Subcutaneous abdominal adipose tissue (tissue), 5 donors: ENCODE results near the gene RFX2.

ENCODE experiments used
- H3K27ac ChIP-seq: one replicate; pipeline ENCODE4 v1.7.0; 2013; ENCODE audit warnings: low read depth, mild to moderate bottlenecking, inconsistent platforms, low read length, moderate library complexity
- H3K27me3 ChIP-seq, 5 donors: one replicate each; pipeline ENCODE4 v1.7.0; 2013; ENCODE audit warnings: low read length in 5 of 5, inconsistent platforms in 1 of 5; ENCODE audit not compliant: control insufficient read depth in 5 of 5, insufficient read depth in 4 of 5
- H3K36me3 ChIP-seq, 5 donors: one replicate each; pipeline ENCODE4 v1.7.0; 2013; ENCODE audit warnings: low read length in 5 of 5; ENCODE audit not compliant: control insufficient read depth in 5 of 5, insufficient read depth in 5 of 5
- H3K4me1 ChIP-seq, 5 donors: one replicate each; pipeline ENCODE4 v1.7.0; 2013; ENCODE audit warnings: low read length in 5 of 5, mild to moderate bottlenecking in 3 of 5, moderate library complexity in 1 of 5; ENCODE audit not compliant: control insufficient read depth in 5 of 5, insufficient read depth in 5 of 5
- H3K4me3 ChIP-seq, 5 donors: one replicate each; pipeline ENCODE4 v1.7.0; 2013; ENCODE audit warnings: low read length in 5 of 5, low read depth in 1 of 5
- H3K9ac ChIP-seq, 5 donors: one replicate each; pipeline ENCODE4 v1.7.0; 2013; ENCODE audit warnings: low read length in 5 of 5, mild to moderate bottlenecking in 4 of 5, moderate library complexity in 3 of 5
- H3K9me3 ChIP-seq, 5 donors: one replicate each; pipeline ENCODE4 v1.7.0; 2013; ENCODE audit warnings: low read length in 5 of 5; ENCODE audit not compliant: control insufficient read depth in 5 of 5
- donor health status: healthy.
- donor health status: healthy.
- donor health status: healthy.
- donor health status: healthy.
- donor health status: healthy.

RFX2 gene

GRCh38 chr19:6042776-6043726 lies 67.2 kb downstream of the RFX2 start:
- no peak overlapping the region for H3K9ac ChIP-seq
- peaks cover 0 to 9% (median 4%) of the 10 kb centered on the region in 5 donors for H3K4me1 ChIP-seq
- H3K27me3 ChIP-seq = no peaks in the 10 kb centered on the region
- peaks cover 0 to 57% (median 41%) of the 10 kb centered on the region in 5 donors for H3K36me3 ChIP-seq
- H3K4me3 ChIP-seq = no peak overlapping the region
- H3K9me3 ChIP-seq = no peaks in the 10 kb centered on the region
- no peak overlapping the region for H3K27ac ChIP-seq

DNA sequence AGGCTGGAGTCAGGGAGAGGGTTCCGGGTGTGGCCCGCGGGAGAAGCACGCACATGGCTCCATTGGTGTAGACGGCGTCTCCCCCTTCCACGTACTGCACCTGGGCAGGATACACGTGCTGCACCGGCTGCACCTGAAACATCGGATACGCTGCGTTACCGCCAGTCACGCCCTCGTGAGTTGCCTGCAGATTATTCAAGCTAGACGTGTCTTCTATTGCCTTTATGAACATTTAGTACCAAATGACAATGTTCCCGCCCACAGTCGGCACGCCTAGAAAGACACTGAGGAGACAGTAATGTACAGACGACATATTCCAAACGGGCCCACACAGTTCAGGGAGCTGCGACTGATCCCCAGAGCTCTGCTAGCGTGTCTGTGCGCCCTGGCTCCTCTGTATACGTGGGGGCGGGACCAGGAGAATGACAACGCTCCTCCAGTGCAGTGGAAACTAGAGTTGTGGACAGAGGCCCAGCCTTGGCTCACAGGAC lies 68.3 kb downstream of the RFX2 start:
- peaks cover 3 to 62% (median 41%) of the 10 kb centered on the region in 5 donors for H3K36me3 ChIP-seq
- no peaks in the 10 kb centered on the region for H3K9me3 ChIP-seq
- no peak overlapping the region for H3K9ac ChIP-seq
- H3K27me3 ChIP-seq = no peaks in the 10 kb centered on the region
- peaks cover 0 to 4% (median 0%) of the 10 kb centered on the region in 5 donors for H3K4me1 ChIP-seq
- no peak overlapping the region for H3K4me3 ChIP-seq
- no peak overlapping the region for H3K27ac ChIP-seq

DNA sequence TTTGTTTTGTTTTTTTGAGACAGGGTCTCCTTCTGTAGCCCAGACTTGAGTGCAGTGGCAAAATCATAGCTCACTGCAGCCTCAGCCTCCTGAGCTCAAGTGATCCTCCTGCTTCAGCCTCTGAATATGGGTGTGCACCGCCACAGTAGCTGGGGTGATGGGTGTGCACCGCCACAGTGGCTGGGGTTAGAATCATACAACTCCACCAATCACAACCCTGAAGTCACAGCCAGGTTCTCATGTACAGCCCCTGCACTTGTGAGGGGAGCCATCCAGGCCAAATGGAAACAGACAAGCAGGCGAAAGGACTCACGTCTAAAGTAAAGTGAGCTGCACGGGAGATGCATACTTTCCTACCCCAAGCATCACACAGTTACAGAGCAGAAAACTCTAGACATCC lies 69.2 kb downstream of the RFX2 start:
- Histone ChIP-seq H3K27ac (no peak overlapping the region), H3K27me3 (no peaks in the 10 kb centered on the region), H3K4me3 (no peak overlapping the region), H3K36me3 (peaks cover 3 to 62% (median 41%) of the 10 kb centered on the region in 5 donors), H3K9me3 (no peaks in the 10 kb centered on the region), H3K9ac (no peak overlapping the region), H3K4me1 (peaks cover 0 to 4% (median 0%) of the 10 kb centered on the region in 5 donors)

GRCh38 chr19:6039566-6040225 lies 70.6 kb downstream of the RFX2 start:
- H3K27ac ChIP-seq = no peak overlapping the region
- no peak overlapping the region for H3K4me3 ChIP-seq
- peaks cover 3 to 62% (median 38%) of the 10 kb centered on the region in 5 donors for H3K36me3 ChIP-seq
- H3K27me3 ChIP-seq = no peaks in the 10 kb centered on the region
- H3K9me3 ChIP-seq = no peaks in the 10 kb centered on the region
- no peak overlapping the region for H3K9ac ChIP-seq
- H3K4me1 ChIP-seq = peaks cover 0 to 11% (median 0%) of the 10 kb centered on the region in 5 donors

DNA sequence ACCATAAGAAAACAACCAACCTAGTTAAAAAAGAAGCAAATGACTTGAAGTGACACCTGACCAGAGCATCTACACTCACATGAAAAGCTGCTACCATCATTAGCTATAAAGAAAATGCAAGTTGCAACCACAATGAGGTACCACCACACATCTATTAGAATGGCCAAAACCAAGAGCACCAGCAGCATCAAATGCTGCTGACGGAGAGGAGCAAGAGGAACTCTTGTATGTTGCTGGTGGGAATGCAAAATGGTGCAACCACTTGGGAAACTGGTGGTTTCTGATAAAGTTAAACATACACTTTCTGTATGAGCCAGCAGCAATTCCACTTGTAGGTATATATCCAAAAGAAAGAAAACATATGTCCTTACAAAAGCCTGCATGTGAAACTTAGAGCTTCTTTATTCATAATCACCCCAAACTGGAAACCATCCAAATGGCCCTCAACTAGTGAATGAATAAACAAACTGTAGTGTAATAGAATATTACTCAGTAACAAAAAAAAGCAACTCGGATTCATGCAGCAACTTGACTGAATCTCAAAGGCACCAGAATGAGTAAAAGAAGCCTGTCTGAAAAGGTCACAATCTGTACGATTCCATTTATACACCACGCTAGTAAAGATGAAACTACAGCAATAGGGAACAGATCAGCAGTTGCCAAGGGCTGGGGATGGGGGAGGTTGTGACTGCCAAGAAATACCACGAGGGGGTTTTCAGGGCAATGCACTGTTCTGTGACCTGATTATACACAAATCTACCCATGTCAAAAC lies 71.5 kb downstream of the RFX2 start:
- Histone ChIP-seq H3K9ac (no peak overlapping the region), H3K36me3 (peaks cover 3 to 61% (median 36%) of the 10 kb centered on the region in 5 donors), H3K27me3 (no peaks in the 10 kb centered on the region), H3K4me3 (no peak overlapping the region), H3K27ac (no peak overlapping the region), H3K9me3 (no peaks in the 10 kb centered on the region), H3K4me1 (peaks cover 0 to 11% (median 0%) of the 10 kb centered on the region in 5 donors)

- Histone ChIP-seq H3K27ac (no peak overlapping the region), H3K27me3 (no peaks in the 10 kb centered on the region), H3K9ac (no peak overlapping the region), H3K4me3 (no peak overlapping the region), H3K36me3 (peaks cover 3 to 25% (median 16%) of the 10 kb centered on the region in 5 donors), H3K9me3 (no peaks in the 10 kb centered on the region), H3K4me1 (peaks cover 0 to 13% (median 3%) of the 10 kb centered on the region in 5 donors)
Observed at GRCh38 chr19:6035026-6035425, 75.3 kb downstream of the RFX2 start.

DNA sequence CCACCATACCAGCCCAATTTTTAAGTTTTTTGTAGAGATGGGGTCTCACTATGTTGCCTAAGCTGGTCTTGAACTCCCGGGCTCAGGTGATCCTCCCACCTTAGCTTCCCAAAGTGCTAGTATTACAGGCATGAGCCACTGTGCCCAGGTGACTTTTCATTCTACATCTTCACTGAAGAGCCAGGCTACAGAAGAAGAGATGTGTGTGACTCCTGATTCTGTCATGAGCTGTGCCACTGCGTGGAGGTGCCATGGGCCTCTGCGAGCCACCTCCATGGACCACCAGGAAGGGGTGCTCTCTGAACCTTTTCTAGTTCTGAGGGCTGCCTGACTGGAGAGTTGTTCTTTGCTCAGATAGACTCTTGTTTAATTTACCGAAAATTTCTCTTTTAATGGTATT lies 75.8 kb downstream of the RFX2 start:
- no peak overlapping the region for H3K4me3 ChIP-seq

DNA sequence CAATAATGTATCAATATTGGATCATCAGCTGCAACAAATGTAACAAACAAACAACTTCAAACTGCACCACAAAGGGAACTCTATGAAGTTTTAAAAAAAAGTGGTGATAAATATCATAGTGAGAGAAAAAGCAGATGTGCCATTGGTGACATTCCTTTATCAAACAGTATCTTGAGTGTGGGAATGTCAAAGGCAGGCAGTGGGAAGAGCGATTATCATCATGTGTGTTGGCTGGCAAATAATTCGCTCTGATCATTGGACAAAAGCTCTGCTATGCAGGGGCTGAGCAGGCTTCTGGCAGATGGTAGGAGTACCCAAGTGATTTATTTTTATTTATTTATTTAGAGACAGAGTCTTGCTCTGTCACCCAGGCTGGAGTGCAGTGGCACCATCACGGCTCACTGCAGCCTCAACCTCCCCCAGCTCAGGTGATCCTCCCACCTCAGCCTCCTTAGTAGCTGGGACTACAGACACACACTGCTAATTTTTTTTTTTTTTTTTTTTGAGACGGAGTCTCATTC lies 76.5 kb downstream of the RFX2 start:
- no peak overlapping the region for H3K9ac ChIP-seq
- H3K4me1 ChIP-seq = peaks cover 0 to 13% (median 3%) of the 10 kb centered on the region in 5 donors
- peaks cover 0 to 15% (median 6%) of the 10 kb centered on the region in 5 donors for H3K36me3 ChIP-seq
- no peaks in the 10 kb centered on the region for H3K9me3 ChIP-seq
- H3K4me3 ChIP-seq = no peak overlapping the region
- H3K27me3 ChIP-seq = no peaks in the 10 kb centered on the region
- H3K27ac ChIP-seq = no peak overlapping the region

More for the DNA sequence above, 75.8 kb downstream of the RFX2 start:
- Histone ChIP-seq H3K9me3 (no peaks in the 10 kb centered on the region), H3K27me3 (no peaks in the 10 kb centered on the region), H3K27ac (no peak overlapping the region), H3K36me3 (peaks cover 3 to 20% (median 11%) of the 10 kb centered on the region in 5 donors), H3K9ac (no peak overlapping the region), H3K4me1 (peaks cover 0 to 13% (median 3%) of the 10 kb centered on the region in 5 donors)

- H3K27me3 ChIP-seq = no peaks in the 10 kb centered on the region
- H3K27ac ChIP-seq = no peak overlapping the region
- H3K9me3 ChIP-seq = no peaks in the 10 kb centered on the region
- H3K36me3 ChIP-seq = peaks cover 0 to 17% (median 7%) of the 10 kb centered on the region in 5 donors
- no peak overlapping the region for H3K4me3 ChIP-seq
- no peak overlapping the region for H3K9ac ChIP-seq
- peaks cover 0 to 13% (median 3%) of the 10 kb centered on the region in 5 donors for H3K4me1 ChIP-seq
Observed at GRCh38 chr19:6032827-6033226, 77.5 kb downstream of the RFX2 start.
